Measurements from ENCODE around the gene ZNF780A. TPM values are rescaled to one million over a fixed set of nuclear protein-coding genes. Genes with fewer than 3 reads are reported as not detected.

ZNF780A gene
- total and polyA plus RNA-seq, 2 of the 13 experiments (the other 11 are each of a cell fraction or from before 2014, with no cell fraction given), result 13.5 to 22.7 TPM

GRCh38 chr19:40084948-40085347 lies 5.8 kb downstream of the ZNF780A start (continued):
- TF ChIP-seq RARG (CRISPR knock-in tag; IDR thresholded peaks at IDR 0.05; ENCODE audit: low read depth), result no peak
- no peak for TF ChIP-seq CCDC6 (CRISPR knock-in tag; IDR thresholded peaks at IDR 0.05)
- peak; percentile 37 to 72; a peak in 3 of 4 replicates for TF ChIP-seq NR2F1 (CRISPR knock-in tag; IDR thresholded peaks at IDR 0.05)
- no peak for TF ChIP-seq ZNF550 (CRISPR knock-in tag; IDR thresholded peaks at IDR 0.05; ENCODE audit: borderline replicate concordance)
- TF ChIP-seq NR2C2 (CRISPR knock-in tag; IDR thresholded peaks at IDR 0.05; ENCODE audit: borderline replicate concordance), result 0 out of 2 replicates have a peak, but pooled peaks have one; percentile 19
- no peak for TF ChIP-seq ZNF800 (CRISPR knock-in tag; IDR thresholded peaks at IDR 0.05)
- 0 out of 2 replicates have a peak, but pooled peaks have one; percentile 41 for TF ChIP-seq ZNF414 (CRISPR knock-in tag; IDR thresholded peaks at IDR 0.05)
- TF ChIP-seq TARDBP (CRISPR knock-in tag; IDR thresholded peaks at IDR 0.05), result 0 out of 2 replicates have a peak, but pooled peaks have one; percentile 23
- no peak for TF ChIP-seq ZNF780A (CRISPR knock-in tag; IDR thresholded peaks at IDR 0.05)
- TF ChIP-seq HBP1 (CRISPR knock-in tag; IDR thresholded peaks at IDR 0.05; ENCODE audit: low read depth), result no peak
- TF ChIP-seq HDAC2 (CRISPR knock-in tag; IDR thresholded peaks at IDR 0.05), result peak; percentile 70
- peak; percentile 47; the same call in 1 of the 2 replicates for TF ChIP-seq ZNF772 (CRISPR knock-in tag; IDR thresholded peaks at IDR 0.05)
- TF ChIP-seq TCF7 (IDR thresholded peaks at IDR 0.05; ENCODE audit: low read depth), result no peak
- no peak for TF ChIP-seq ZNF256 (CRISPR knock-in tag; conservative IDR thresholded peaks at IDR 0.05)
- TF ChIP-seq NR2F6 (IDR thresholded peaks at IDR 0.05), result peak; percentile 68
- TF ChIP-seq NR2F6 (CRISPR knock-in tag; IDR thresholded peaks at IDR 0.05), result peak; percentile 82
- no peak for TF ChIP-seq ZNF773 (CRISPR knock-in tag; IDR thresholded peaks at IDR 0.05; ENCODE audit: borderline replicate concordance)
- TF ChIP-seq ZNF589 (CRISPR knock-in tag; conservative IDR thresholded peaks at IDR 0.05), result no peak
- TF ChIP-seq MEF2D (CRISPR knock-in tag; IDR thresholded peaks at IDR 0.05), result no peak
- TF ChIP-seq CBX5 (CRISPR knock-in tag; IDR thresholded peaks at IDR 0.05; ENCODE audit: borderline replicate concordance), result peak; percentile 74; the same call in 1 of the 2 replicates
- no peak for TF ChIP-seq ZNF720 (CRISPR knock-in tag; IDR thresholded peaks at IDR 0.05)
- 0 out of 2 replicates have a peak, but pooled peaks have one; percentile 12 for TF ChIP-seq IRF2 (CRISPR knock-in tag; IDR thresholded peaks at IDR 0.05)
- TF ChIP-seq GATA4 (IDR thresholded peaks at IDR 0.05; ENCODE audit: borderline replicate concordance, low read depth), result no peak
- no peak for TF ChIP-seq EEA1 (CRISPR knock-in tag; IDR thresholded peaks at IDR 0.05; ENCODE audit: borderline replicate concordance)
- TF ChIP-seq ZNF580 (CRISPR knock-in tag; IDR thresholded peaks at IDR 0.05; ENCODE audit: borderline replicate concordance, low read depth), result no peak
- no peak for TF ChIP-seq MTF1 (CRISPR knock-in tag; IDR thresholded peaks at IDR 0.05)
- no peak for TF ChIP-seq GMEB2 (CRISPR knock-in tag; IDR thresholded peaks at IDR 0.05; ENCODE audit: low read depth)
- TF ChIP-seq NFYB (CRISPR knock-in tag; IDR thresholded peaks at IDR 0.05), result no peak
